OCI-LY7 (cell line): Measurements from ENCODE around the gene METTL4. TPM values are rescaled to one million over a fixed set of nuclear protein-coding genes. Genes with fewer than 3 reads are reported as not detected.

Experiments
- BruUV-seq: library from RNA; stranded (reverse); fragments of 400-500 nt; replicated peaks from 2 replicates; lab custom pipeline; 2021; lab: Mats Ljungman, UMichigan
- CTCF ChIA-PET: fragments of 300-600 bp; sonication (Branson Sonifier 250); formaldehyde crosslinking; loops from one replicate; lab custom pipeline; 2022; ENCODE audit warnings: antibody characterized with exemption; ENCODE audit not compliant: unreplicated experiment; lab: Charles Lee
- POLR2A ChIA-PET: fragments of 300-600 bp; sonication (Branson Sonifier 250); formaldehyde crosslinking; loops from one replicate; lab custom pipeline; 2022; ENCODE audit warnings: antibody characterized with exemption; lab: Charles Lee
- DNase-seq: peaks from one replicate; pipeline ENCODE4 v3.0.0-alpha.2; 2015; ENCODE audit warnings: low spot score
- H2AFZ ChIP-seq: fragments of 200-600 bp; sonication (generic), shearing (Covaris generic); 2 replicates; pipeline ENCODE4 v1.6.1; 2014; ENCODE audit warnings: mild to moderate bottlenecking, antibody characterized with exemption, low read length, moderate library complexity
- H3K27ac ChIP-seq: fragments of 200-600 bp; sonication (generic); 2 replicates; pipeline ENCODE4 v1.5.1; 2014; ENCODE audit warnings: mixed run types, low read depth, mild to moderate bottlenecking, moderate library complexity, low read length, inconsistent platforms; ENCODE audit not compliant: poor library complexity, severe bottlenecking
- H3K36me3 ChIP-seq: fragments of 200-600 bp; sonication (generic); 2 replicates; pipeline ENCODE4 v1.6.1; 2014; ENCODE audit warnings: mild to moderate bottlenecking, antibody characterized with exemption, low read length, moderate library complexity, mixed read lengths; ENCODE audit not compliant: insufficient read depth
- H3K4me1 ChIP-seq: fragments of 200-600 bp; sonication (generic); 2 replicates; pipeline ENCODE4 v1.5.1; 2014; ENCODE audit warnings: mild to moderate bottlenecking, low read length; ENCODE audit not compliant: insufficient read depth, poor library complexity, severe bottlenecking
- H3K4me2 ChIP-seq: fragments of 200-600 bp; sonication (generic); 2 replicates; pipeline ENCODE4 v1.6.1; 2014; ENCODE audit warnings: mild to moderate bottlenecking, low read length
- H3K4me3 ChIP-seq: fragments of 200-600 bp; sonication (generic); 2 replicates; pipeline ENCODE4 v1.5.1; 2014; ENCODE audit warnings: mild to moderate bottlenecking, low read depth, low read length; ENCODE audit not compliant: poor library complexity, severe bottlenecking
- H3K79me2 ChIP-seq: fragments of 200-600 bp; sonication (generic); 2 replicates; pipeline ENCODE4 v1.6.1; 2016; ENCODE audit warnings: low read depth, mild to moderate bottlenecking, low read length, moderate library complexity, mixed read lengths; ENCODE audit not compliant: insufficient read depth
- H3K9me2 ChIP-seq: fragments of 200-600 bp; sonication (generic); 2 replicates; pipeline ENCODE4 v1.6.1; 2016; ENCODE audit warnings: mild to moderate bottlenecking, low read length, mixed read lengths; ENCODE audit not compliant: insufficient read depth
- H3K9me3 ChIP-seq: fragments of 200-600 bp; sonication (generic); 2 replicates; pipeline ENCODE4 v1.6.1; 2014; ENCODE audit warnings: mild to moderate bottlenecking, mixed run types, low read length, mixed read lengths
- H4K20me1 ChIP-seq: fragments of 200-600 bp; sonication (generic); 2 replicates; pipeline ENCODE4 v1.6.1; 2014; ENCODE audit warnings: mild to moderate bottlenecking, antibody characterized with exemption, low read length, moderate library complexity, mixed read lengths; ENCODE audit not compliant: insufficient read depth
- CTCF ChIP-seq: fragments of 200-600 bp; sonication (generic); conservative IDR thresholded peaks from 2 replicates; pipeline ENCODE4 v1.5.1; 2014; ENCODE audit warnings: mild to moderate bottlenecking, antibody characterized with exemption, low read length, moderate library complexity, mixed read lengths
- EZH2phosphoT487 ChIP-seq: fragments of 200-600 bp; sonication (generic); IDR thresholded peaks from 2 replicates; pipeline ENCODE4 v1.6.1; 2018; ENCODE audit warnings: low read depth, borderline replicate concordance, mild to moderate bottlenecking, mixed run types, antibody characterized with exemption, low read length, moderate library complexity, mixed read lengths
- intact Hi-C: fragments of 100-400 bp; cut with micrococcal nuclease; formaldehyde crosslinking; loops from one replicate; pipeline ENCODE4 v1.10.0; 2022; ENCODE audit not compliant: unreplicated experiment
- total RNA-seq, 2 experiments: library from RNA; depleted of rRNA in 1 of 2; stranded (reverse); fragments of >200 nt in 1 of 2; shearing (Covaris generic) in 1 of 2; gene quantifications; 2 replicates each; pipeline ENCODE4 v1.2.3, GENCODE V29; 2014 to 2022

Gene METTL4
- total RNA-seq, 2 experiments from 2014 or later = 11.8 to 23.7 TPM

GRCh38 chr18:2535419-2535910, 35.8 kb downstream of the METTL4 start:
- peaks cover 59% of the 10 kb centered on the region for H3K36me3 ChIP-seq
- peaks cover 32% of the 10 kb centered on the region; the same call in 1 of the 2 replicates for H3K9me3 ChIP-seq
- no peaks in the 10 kb centered on the region for H4K20me1 ChIP-seq
- DNase-seq = peak; percentile 95
- H3K27ac ChIP-seq = peak overlapping the region; percentile 99
- peak overlapping the region; percentile 48 for H3K4me3 ChIP-seq
- no peaks in the 10 kb centered on the region for H3K9me2 ChIP-seq
- intact Hi-C loops = no loop called here
- CTCF ChIA-PET = interaction anchor here (0.6 kb wide), 1 partner anchor 39 kb away, joined by 3 read pairs; no protein-coding TSS in a partner anchor
- no peaks in the 10 kb centered on the region for H3K79me2 ChIP-seq
- H3K4me2 ChIP-seq = peak overlapping the region; percentile 80
- no peak for TF ChIP-seq CTCF
- no peak for TF ChIP-seq EZH2phosphoT487
- H2AFZ ChIP-seq = peak overlapping the region; percentile 58; the same call in 1 of the 2 replicates
- peaks cover 84% of the 10 kb centered on the region for H3K4me1 ChIP-seq
- POLR2A ChIA-PET = interaction anchor here (0.6 to 2.8 kb wide), 10 partner anchors 9 to 451 kb away, joined by 3 to 17 read pairs (median 4); no protein-coding TSS in a partner anchor
- BruUV-seq = no TSS peak

GRCh38 chr18:2534906-2535305, 36.4 kb downstream of the METTL4 start:
- Histone ChIP-seq H3K9me2 (no peaks in the 10 kb centered on the region), H4K20me1 (no peaks in the 10 kb centered on the region), H3K9me3 (peaks cover 33% of the 10 kb centered on the region; the same call in 1 of the 2 replicates), H2AFZ (peak overlapping the region; percentile 58; the same call in 1 of the 2 replicates), H3K4me3 (peak overlapping the region; percentile 48), H3K36me3 (peaks cover 54% of the 10 kb centered on the region), H3K4me1 (peaks cover 79% of the 10 kb centered on the region), H3K4me2 (peak overlapping the region; percentile 80), H3K27ac (peak overlapping the region; percentile 99), H3K79me2 (no peaks in the 10 kb centered on the region)
- TF ChIP-seq CTCF (no peak), EZH2phosphoT487 (no peak)
- intact Hi-C loops = no loop called here
- TSS peak; percentile 59 for BruUV-seq
- POLR2A ChIA-PET = interaction anchor here (0.8 to 2.8 kb wide), 7 partner anchors 8 to 199 kb away, joined by 3 to 17 read pairs (median 4); no protein-coding TSS in a partner anchor
- CTCF ChIA-PET = interaction anchor here (0.6 kb wide), 1 partner anchor 38 kb away, joined by 3 read pairs; no protein-coding TSS in a partner anchor
- peak; percentile 88 for DNase-seq

DNA sequence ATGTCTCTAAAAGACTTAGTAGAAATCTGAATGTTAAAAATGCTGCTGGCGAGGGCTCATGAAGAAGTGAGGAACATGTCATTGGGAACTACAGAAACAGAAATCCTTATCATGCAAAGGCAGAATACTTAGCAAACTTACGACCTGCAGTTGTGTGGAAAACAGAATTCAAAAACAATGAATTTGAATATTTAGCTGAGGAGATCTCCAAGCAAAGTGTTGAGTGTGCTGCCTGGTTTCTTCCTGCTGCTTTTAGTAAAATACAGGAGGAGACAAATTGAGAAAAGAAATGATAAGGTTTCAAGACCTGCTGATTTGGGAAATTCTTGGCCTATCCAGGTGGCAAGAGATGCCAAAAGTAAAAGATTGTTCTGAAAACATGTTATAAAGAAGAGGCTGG, 38.5 kb downstream of the METTL4 start:
- no TSS peak for BruUV-seq
- no peak for TF ChIP-seq EZH2phosphoT487
- no peak for TF ChIP-seq CTCF
- intact Hi-C loops = no loop called here
- Histone ChIP-seq H3K27ac (no peak overlapping the region), H3K4me2 (no peak overlapping the region), H3K9me2 (no peaks in the 10 kb centered on the region), H3K36me3 (peaks cover 42% of the 10 kb centered on the region), H3K9me3 (peaks cover 36% of the 10 kb centered on the region; the same call in 1 of the 2 replicates), H3K4me1 (peaks cover 64% of the 10 kb centered on the region), H3K79me2 (no peaks in the 10 kb centered on the region), H2AFZ (no peak overlapping the region), H3K4me3 (no peak overlapping the region), H4K20me1 (no peaks in the 10 kb centered on the region)
- DNase-seq = no peak
- ChIA-PET CTCF (no interaction called here), POLR2A (interaction anchor here (1.6 to 2.2 kb wide), 2 partner anchors 10 to 20 kb away, joined by 4 to 7 read pairs; no protein-coding TSS in a partner anchor)
